Hematopoietic multipotent progenitor cell treated with erythropoietin and hydrocortisone succinate and interleukin-3 and kit ligand, for 6 days (in vitro differentiated cells): ENCODE measurements around the gene C11orf21.
"Not testable (repeated sequence)": the region's sequence is repeated elsewhere in the genome, so short reads cannot be mapped to it uniquely, and the experiment has no call there.

Experiments
- DNase-seq: peaks from one replicate; pipeline ENCODE4 v3.0.0-alpha.2; 2015

Gene C11orf21

DNA sequence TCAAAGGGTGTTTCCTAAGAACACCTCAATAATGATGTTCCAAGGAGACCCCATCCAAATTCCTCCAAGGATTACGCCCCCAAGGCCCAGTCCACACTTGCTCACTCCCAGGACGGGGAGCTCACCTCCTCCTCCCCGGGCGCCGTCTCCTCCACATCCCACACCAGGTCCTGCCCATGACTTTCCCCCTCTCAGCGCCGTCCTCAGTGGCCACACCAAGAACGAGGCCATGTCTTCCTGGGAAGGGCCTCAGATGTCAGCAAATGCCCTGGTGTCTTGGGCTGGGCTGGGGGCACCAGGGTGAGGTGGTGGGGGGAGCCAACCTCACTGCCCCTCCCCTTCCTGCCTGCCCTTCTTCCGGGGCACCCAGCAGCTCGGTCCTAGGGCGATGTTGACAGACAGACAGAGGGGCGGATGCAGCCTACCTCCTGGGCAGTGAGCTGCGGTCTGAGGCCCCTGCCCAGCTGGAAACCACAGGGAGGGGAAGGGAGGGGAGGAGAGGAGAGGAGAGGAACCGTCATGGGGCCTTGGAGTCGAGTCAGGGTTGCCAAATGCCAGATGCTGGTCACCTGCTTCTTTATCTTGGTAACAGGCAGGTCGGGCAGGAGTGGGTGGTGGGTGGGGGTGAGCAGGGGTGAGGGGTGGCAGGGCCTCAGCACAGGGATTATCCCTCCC is at the start of gene C11orf21, which contains the start of gene TSPAN32:
C11orf21 (minus strand) TSS at position 288 of the 675 bp plus-strand sequence; CDS start at position 178, 110 bp downstream.
TSPAN32 (plus strand) TSS at position 383 of the 675 bp plus-strand sequence; CDS start at position 520, 137 bp downstream.
- peak; percentile 98 for DNase-seq

DNA sequence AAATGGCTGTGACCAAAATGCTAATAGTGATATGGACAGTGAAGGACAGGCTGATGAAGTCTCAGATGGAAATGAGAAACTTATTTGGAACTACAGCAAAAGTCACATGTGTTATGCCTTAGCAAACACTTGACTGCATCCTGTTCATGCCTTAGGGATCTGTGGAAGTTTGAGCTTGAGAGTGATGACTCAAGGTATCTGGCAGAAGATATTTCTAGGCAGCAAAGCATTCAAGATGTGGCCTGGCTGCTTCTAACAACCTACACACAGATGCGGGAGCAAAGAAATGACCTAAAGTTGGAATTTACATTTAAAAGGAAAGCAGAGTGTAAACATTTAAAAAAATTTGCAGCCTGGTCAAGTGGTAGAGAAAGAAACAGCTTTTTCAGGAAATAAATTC is 47.3 kb upstream of the C11orf21 start:
- no peak for DNase-seq

DNA sequence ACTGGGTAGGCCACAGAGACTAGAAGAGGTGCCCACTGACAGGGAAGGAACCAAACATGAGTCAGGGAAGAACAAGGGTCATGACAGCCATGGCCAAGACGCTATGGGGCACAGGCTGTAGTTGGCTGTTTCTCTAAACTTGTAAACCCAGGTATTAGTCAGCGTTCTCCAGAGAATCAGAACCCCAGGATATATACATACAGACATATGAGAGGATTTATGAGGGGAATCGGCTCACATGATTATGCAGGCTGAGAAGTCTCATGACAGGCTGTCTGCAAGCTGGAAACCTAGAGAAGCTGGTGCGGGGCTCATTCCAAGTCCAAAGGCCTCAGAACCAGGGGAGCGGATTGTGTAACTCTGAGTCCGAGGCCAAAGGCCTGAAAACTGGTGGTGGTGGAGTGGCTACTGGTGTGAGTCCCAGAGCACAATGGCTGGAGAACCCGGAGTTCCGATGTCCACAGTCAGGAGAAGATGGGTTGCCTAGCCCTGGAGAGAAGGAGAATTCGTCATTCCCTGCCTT is 45.7 kb upstream of the C11orf21 start:
- no peak for DNase-seq

DNA sequence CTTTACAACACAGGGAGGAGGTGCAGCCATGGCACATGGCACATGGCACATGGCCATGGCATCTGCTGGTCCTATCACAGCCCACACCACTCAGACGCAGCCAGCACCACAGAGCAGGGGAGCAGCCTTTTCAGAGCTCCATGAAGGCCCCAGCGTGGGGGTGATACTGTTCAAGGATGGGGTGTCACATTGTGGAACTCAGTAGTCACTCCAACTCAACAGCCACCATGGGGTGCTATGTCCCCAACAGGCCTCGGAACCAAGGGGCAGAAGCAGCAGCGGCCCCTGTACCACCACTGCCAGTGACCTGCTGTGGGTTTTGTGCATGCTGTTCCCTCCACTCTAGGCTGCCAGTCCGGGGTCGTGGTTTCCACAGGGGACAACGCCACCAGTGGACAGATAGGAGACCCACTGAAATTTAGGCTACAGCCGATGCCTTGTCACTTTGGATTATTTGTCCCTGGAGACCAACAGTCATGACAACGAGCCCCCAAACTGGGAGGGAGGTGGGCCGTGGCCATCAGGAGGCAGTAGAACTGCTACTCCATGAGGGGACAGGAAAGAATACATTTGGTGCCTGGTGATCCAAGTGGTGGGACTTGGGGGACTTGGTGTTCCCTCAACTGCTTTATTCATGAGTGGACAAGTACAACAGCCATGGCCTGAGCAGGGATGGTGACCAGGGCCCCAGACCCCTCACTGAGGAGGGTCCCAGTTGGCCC is 45.0 kb upstream of the C11orf21 start:
- no peak for DNase-seq

DNA sequence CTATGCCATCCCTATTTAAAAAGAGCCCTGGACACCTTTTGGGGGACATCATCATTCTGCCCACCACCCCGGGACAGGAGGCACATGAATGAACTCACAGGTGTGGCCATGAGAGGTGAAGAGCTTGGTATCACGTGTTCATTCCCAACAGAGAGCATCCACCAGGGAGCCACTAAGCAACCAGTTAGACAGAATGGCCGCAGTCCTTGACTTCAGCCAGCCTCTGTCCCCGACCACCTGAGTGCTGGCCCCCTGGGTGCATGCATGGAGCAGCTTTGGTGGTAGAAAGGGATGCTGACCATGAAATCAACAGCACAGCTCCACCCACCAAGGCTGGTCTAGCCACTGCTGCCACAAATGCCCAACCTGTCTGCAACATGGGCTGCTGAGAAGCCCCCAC is 44.3 kb upstream of the C11orf21 start:
- DNase-seq: no peak

DNA sequence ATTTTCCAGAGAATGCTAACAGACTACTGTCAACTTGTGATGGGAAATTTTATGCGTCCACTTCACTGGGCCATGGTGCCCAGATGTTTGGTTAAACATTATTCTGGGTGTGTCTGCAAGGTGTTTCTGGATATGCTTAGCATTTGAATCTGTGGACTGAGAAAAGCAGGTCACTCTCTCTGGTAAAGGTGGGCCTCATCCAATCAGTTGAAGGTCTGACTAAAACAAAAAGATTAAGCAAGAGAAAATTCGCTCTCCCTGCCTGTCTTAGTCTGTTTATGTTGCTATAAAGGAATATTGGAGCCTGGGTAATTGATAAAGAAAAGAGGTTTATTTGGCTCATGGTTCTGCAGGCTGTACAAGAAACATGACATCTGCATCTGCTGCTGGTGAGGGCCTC is 43.3 kb upstream of the C11orf21 start:
- no peak for DNase-seq

DNA sequence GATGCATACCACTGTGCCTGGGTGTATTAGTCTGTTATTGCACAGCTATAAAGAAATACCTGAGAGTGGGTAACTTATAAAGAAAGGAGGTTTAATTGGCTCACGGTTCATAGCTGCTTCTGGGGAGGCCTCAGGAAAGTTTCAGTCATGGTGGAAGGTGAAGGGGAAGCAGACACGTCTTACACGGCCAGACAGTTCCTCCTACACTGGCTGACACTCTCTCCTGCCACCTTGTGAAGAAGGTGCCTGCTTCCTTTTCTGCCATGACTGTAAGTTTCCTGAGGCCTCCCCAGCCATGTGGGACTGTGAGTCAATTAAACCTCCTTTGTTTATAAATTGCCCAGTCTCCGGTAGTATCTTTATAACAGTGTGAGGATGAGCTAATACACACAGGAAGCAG is 41.8 kb upstream of the C11orf21 start:
- no peak for DNase-seq

DNA sequence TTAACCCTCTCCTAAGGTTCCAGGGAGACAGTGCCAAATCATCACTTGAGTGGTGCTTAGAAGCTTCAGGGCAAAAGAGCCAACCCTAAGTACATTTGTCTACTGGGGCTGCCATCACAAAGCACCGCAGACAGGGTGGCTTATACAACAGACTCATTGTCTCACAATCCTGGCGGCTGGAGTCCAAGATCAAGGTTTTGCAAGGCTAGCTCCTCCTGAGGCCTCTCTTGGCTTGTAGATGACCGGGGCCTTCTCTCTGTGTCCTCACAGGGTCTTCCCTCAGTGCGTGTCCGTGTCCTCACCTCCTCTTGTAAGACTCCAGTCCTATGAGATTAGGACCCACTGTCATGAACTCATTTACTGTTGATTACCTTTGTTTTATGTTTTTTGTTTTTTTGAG is 41.3 kb upstream of the C11orf21 start:
- DNase-seq: no peak

DNA sequence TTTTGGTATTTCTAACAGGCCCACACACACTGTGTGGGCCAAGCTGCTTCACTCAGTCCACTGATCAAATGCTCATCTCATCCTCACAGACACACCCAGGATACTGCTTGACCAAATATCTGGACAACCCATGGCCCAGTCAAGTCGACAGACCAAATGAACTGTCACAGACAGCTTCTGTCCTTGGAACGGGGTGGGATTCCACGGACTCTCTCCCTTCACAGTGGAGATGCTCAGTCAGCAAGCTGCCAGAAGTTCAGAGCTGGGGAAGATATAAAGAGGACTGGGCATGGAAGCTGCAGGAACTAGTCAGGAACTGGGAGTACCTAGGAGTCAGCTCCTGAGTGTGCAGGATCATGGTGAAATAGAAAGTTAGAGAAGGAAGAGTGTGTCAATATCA is 40.8 kb upstream of the C11orf21 start:
- DNase-seq: no peak

DNA sequence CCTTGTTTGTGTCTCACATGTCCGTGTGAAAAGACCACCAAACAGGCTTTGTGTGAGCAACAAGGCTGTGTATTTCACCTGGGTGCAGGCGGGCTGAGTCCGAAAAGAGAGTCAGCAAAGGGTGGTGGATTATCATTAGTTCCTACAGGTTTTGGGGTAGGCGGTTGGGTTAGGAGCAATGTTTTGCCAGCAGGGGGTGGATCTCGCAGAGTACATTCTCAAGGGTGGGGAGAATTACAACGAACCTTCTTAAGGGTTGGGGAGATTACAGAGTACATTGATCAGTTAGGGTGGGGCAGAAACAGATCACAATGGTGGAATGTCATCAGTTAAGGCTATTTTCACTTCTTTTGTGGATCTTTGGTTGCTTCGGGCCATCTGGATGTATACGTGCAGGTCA is 37.0 kb upstream of the C11orf21 start:
- peak; percentile 42 for DNase-seq

DNA sequence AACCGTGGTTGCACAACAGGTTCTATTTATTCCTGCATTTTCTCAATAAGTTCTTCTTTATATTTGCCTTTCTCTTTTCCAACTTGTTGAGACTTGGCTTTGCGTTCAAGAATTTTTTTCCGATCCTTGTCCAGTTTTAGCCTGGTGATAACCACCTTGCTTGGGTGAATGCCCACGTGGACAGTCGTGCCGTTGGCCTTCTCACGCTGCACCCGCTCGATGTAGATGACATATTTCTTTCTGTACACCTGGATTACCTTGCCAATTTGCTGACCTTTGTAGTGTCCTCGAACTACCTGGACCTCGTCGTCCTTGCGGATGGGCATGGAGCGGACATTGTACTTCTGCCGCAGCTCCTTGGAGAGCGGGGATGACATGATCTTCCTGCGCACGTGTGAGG is 33.6 kb upstream of the C11orf21 start:
- DNase-seq: not testable (repeated sequence)

DNA sequence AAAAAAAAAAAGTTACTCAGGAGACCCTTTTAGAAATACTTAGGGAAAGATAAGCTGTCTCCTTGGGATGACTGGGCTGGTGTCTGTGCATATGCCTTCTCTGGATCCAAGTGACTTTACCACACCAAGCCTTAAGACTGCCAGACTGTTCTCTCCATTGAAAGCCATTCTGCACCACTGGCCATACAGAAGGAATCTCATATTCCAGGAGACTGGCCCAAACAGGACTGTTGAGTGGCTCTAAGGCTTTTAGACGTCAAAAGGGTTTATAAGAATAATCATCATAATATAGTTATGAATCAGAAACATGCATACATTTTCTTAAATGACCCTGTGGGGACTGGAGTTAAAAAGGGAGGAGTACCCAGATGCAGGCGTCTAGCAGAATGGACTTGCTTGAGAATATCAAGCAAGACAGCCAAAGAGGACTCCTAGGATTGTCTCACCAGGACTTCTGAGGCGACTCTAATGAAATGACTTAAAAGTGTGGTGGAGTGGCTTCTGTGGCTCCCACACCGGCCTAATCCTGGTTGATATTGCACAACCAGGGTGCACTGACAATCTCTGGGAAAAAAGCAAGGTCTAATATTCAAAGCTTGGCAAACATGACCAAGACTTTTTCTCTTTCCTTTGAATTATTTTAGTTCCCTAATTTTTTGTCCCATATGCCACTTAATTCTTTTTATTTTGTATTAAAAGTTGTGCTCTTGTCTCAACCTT is 31.9 kb upstream of the C11orf21 start:
- not testable (repeated sequence) for DNase-seq

DNA sequence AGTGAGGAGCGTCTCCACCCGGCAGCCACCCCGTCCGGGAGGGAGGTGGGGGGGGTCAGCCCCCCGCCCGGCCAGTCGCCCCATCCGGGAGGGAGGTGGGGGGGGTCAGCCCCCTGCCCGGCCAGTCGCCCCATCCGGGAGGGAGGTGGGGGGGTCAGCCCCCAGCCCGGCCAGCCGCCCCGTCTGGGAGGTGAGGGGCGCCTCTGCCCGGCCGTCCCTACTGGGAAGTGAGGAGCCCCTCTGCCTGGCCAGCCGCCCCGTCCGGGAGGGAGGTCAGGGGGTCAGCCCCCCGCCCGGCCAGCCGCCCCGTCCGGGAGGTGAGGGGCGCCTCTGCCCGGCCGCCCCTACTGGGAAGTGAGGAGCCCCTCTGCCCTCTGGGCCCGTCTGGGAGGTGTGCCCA is 30.9 kb upstream of the C11orf21 start:
- DNase-seq: not testable (repeated sequence)

DNA sequence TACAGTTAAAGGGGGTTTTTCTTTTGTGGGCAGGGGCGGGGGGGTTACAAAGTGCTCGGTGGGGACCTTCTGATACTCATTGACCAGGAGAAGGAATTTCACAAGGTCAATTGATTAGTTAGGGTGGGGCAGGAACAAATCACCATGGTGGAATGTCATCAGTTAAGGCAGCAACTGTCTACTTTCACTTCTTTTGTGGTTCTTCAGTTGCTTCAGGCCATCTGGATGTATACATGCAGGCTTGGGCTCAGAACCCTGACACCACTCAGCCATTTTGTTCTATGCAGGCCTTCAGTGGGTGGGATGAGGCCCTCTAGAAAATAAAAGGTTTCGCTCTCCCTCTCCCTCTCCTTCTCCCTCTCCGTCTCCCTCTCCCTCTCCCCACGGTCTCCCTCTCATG is 29.7 kb upstream of the C11orf21 start:
- no peak for DNase-seq

DNA sequence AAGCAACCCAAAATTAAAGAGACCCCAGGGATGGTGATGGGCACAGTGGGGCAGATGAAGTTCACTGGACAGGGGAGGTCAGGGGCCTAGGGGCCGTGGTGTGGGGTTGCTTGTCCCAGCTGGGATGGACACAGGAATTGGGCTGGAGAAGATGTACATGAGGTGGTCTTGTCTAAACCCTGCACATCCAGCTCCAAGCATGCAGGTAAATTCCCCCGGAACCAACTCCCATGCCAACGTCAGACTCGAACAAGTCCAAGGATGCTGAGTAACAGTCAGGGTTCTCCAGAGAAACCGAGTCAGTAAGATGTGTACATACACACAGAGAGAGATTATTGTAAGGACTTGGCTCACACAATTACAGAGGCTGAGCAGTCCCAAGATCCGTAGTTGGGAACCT is 29.0 kb upstream of the C11orf21 start:
- DNase-seq: no peak

DNA sequence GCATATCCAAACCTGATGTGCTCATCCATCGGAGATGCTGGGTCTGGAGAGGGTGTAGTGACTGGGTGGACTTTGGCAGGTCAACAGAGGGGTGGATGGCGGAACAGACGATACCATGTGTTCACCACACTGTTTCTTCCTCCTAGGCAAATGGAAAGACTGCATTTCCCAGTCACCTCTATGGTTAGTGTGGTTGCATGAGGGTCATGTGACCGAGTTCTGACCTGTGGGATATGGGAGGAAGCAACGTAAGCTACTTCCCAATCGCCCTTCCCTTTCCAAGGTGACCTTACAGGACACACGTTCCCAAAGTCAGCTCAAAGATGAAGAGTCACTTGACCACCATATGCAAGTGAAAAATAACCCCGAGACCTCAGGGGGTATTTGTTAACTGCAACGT is 27.8 kb upstream of the C11orf21 start:
- no peak for DNase-seq

DNA sequence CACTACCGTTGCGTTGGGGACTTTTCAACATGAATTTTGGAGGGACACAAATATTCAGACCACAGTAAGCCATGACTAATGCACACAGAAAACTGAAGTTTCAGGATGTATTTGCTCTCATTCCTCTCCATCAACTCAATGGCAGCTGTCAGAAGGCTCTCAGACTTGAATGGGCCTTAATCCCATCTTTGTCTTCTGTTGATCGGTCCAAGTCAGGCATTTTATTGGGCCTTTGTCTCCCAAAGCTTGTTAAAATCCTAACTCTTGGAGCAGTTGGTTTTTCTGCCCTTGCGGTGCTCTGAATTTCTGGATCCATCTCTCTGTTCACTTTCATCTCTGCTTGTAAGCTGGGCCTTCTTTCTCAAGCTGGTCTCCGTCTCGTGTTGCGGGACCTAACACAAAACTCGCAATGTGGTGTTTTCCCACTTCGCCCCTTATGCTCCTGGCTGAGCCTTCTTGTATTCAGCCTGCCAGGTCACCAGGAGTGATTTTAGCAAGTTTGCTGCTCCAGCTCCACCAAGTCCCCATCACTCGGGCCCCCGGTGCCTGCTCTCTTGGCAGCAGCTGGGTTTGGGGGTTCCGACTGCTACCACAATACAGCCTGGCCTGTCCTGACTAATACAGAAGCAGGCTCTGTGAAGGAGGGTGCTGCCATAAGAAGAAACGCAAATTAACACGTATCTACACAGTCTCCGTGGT is 27.1 kb upstream of the C11orf21 start:
- no peak for DNase-seq

DNA sequence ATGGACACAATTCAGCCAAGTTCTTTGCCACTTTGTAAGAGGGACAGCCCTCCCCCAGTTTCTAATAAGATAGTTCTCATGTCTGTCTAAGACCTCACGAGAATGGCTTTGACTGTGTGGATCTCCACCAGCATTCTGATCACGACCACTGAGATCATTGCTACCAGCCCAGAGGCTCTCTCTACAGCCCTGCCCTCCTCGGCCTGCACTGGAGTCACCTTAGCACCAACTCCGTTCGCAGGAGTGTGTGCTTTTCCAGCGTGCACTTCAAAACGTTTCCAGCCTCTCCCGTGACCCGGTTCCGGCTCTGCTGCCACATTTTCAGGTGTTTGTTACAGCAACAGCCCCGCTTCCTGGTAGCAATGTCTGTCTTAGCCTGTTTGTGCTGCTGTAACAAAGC is 26.3 kb upstream of the C11orf21 start:
- DNase-seq: no peak

DNA sequence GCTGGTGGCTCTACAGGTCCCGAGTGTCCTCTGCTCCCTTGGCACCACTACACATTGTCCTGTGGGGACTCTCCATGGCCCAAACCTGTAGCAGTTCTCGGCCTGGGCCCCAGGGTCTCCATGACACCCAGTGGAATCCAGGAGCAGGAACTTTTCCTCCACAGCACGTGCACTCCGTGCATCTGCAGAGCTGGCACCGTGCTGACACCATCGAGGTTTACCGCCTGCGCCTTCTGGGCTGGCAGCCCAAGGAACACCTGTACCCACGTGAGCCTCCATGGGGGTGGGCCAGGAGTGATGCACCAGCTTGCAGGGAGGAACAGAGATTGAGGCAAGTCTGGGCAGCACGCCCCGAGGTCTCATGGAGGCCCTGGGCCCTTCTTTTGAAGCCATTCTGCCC is 25.3 kb upstream of the C11orf21 start:
- DNase-seq: no peak

DNA sequence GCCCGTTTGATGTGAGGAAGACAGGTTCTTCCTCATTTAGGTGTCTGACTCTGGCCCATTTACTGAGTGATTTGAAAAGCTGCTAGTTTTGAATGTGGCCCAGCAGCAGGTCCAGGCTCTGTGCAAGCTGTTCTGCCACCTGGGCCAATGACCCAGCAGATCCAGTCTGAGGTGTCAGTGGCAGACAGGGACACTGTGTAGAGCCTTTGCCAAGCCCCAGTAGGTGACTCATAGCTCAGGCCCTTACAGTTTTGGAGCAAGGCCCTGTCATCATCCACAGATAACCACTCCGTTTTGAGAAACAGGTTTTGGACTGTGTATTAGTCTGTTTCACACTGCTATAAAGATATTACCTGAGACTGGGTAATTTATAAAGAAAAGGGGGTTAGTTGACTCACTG is 24.0 kb upstream of the C11orf21 start:
- no peak for DNase-seq

DNA sequence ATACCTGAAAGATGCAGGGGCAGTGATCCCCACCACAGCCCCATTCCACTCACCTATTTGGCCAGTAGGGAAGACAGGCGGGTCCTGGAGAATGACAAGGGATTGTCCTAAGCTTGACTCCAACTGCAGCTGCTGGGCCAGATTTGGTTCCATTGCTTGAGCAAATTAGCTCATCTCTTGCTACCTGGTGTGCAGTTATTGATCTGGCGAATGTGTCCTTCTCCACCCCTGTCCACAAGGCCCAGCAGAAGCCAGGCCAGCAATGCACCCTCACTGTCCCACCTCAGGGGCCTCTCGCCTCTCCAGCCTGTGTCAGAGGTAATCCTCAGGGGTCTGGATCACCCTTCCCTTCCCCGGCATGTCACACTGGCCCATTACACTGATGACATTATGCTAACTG is 23.4 kb upstream of the C11orf21 start:
- no peak for DNase-seq

DNA sequence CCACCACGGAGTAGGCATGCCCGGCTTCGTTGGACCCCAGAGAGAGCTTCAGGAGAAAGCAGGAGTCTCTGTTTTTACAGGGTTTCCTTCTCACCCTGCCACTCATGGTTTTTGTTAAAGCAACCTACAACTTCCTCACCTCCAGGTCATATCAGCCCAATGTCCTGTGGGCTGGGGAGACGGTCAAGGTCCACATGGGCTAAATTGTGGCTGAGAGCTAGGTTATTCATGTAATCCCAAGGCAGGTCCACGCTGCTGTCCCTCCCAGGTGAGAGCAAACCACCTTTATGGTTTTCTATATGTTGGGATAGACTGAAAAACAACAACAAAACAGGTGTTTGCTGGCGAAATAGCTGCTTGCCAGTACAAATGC is 19.6 kb upstream of the C11orf21 start:
- no peak for DNase-seq
